NCI-H2227 treated with DMSO at 0.1 percent for 48 hours (cell line): ENCODE data around the gene XRCC5.
A peak's percentile ranks its signal among the peaks of the same experiment; 100 is the strongest.

Experiments used
- DNase-seq: peaks from one replicate; lab custom pipeline; 2025; lab: John Stamatoyannopoulos, UW

XRCC5 gene

DNA sequence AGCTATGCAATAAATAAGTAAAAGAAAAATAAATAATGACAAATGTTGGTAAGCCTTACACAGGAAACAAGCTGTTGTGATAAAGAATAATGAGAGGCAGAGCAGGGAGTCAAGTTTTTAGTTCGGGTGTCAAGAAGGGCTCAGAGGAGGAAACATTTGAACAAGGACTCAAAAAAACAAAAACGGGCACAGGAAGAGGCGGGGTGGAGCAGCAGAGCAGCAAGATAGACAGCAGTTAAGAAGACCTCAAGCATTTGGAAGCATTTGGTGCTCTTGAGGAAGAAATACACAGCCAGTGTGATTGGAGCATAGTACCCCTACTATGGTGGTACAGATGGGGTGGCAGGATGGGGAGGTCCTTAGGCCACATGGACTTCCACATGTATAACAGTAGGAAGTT, 24.6 kb upstream of the XRCC5 start:
- DNase-seq: no peak

DNA sequence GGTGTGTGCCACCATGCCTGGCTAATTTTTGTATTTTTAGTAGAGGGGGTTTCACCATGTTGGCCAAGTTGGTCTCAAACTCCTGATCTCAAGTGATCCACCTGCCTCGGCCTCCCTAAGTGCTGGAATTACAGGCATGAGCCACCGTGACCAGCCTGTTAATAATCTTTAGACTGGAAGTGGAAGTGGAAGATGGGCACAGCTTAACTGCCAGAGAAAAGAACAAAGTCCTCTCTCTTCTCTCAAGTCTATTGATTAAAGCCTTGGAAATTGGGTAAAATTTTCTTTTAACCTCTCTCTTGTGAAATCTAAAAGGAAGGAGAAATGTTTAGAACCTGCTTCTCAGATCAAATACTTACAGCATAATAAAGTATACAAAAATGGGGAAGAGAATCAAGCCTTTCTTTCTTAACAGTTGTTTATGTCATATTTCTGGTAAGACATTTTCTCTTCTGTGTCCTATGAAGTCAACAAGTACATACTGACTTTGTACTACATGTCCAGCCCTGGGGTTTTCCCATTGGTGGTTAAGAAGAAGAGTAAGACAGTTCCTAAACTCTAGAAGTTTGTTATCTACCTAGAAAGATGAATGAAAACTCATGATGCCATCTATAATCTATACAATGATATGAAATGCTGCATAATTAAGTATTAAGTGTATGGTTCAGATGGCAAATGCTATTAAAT, 22.8 kb upstream of the XRCC5 start:
- no peak for DNase-seq

DNA sequence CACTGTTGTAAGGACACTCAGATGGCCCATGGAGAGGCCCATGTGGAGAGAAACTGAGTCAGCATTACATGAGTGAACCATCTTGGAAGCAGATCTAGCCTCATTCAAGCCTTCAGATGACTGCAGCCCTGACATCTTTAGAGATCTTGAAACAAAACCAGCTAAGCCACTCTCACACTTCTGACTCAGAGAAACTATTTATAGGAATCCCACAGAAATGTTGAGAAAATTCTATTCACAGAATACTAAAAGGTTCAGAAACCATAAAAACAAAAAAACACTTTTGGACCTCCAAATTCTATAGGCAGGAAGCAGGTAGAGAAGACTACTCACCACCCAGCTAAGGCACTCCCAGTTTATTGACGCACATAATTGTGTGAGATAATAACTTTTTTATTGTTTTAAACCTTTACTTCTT, 18.8 kb upstream of the XRCC5 start:
- no peak for DNase-seq

DNA sequence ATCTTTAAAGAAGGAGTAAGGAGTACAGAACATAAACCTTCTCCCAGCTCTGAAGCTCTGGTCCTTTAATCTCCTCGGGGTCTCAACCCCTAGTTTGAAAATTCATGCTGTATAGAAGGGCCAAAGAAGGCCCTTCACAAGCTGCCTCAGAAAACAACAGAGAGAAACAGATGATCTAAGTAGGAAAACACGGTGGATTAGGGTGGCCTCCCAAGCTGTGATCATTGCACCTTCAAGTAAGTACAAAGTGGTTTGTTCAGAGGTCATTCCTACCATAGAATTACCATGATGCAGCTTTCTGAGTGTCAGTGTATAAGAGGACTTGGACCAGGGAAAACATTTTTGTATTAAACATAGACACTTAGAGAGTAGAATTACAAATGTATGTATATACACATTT, 16.5 kb upstream of the XRCC5 start:
- DNase-seq: peak; percentile 21

DNA sequence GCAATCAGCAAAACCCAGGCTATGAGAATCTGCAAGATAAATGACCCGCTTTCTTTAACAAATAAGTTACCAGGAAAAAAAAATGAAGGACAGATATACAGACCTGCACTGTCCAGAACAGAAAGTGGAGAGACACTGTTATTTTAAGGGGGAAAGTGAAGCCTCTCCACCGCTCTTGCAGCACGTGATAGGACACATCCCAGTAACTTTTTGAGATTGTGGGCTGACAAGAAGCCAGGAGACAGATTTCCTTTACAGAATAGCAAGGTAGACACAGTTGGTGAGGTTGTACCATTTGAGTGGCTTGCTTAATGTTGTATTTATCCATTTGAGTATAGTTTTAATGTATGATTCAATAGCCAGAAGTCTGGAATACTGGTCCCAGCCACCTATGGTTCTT, 14.4 kb upstream of the XRCC5 start:
- DNase-seq: no peak

DNA sequence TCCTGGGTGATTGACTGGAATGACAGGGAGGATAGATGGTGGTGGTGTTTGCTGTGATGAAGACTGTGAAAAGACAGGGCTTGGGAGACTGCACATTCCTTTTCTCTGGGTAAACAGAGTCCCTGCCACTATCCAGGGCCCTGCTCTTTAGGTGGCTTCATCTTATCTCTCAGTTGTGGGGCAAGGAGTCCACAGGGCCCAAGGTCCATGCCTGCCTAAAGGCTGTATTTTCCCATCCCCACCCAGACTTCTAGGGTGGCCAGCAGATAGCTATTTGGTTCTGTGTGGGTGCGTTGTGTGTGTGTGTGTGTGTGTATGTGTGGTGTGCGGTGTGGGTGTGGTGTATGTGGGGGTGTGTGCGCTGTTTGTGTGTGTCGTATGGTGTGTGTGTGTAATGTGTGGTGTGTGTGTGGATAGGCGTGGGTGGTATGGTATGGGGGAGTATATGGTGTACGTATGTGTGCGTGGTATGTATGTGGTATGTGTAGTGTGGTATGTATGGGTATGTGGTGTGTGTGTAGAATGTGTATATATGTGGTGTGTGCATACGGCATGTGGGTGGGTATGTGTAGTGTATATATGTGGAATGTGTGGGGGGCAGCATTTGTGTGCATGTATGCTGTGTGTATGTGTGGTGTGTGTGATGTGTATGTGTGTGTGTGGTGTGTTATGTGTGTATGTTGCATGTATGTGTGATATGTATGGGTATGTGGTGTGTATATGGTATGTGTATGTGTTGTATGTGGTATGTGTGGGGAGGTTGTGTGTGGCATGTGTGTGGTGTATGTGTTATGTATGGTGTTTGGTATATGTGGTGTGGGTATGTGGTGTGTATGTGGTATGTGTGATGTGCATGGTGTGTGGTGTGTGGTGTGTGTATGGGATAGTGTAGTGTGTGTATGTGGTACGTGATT, 10.5 kb upstream of the XRCC5 start:
- DNase-seq: no peak

DNA sequence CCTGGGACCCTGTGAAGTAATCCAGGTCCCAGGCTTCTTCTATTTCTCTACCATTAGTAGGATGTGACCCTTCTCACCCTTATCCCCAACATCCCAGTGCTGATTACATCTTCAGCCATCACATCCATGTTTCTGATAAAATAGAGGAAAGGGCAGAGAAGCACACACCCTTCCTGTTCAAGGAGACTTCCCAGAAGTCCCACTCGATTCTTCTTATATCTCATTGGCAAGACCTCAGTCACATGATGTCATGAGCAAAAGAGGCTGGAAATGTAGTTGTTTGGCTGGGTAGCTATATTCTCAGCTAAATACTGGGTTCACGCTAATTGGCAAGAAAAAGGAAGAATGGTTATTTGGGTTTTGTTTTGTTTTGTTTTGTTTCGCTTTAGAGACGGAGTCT, 8.0 kb upstream of the XRCC5 start:
- DNase-seq: no peak

DNA sequence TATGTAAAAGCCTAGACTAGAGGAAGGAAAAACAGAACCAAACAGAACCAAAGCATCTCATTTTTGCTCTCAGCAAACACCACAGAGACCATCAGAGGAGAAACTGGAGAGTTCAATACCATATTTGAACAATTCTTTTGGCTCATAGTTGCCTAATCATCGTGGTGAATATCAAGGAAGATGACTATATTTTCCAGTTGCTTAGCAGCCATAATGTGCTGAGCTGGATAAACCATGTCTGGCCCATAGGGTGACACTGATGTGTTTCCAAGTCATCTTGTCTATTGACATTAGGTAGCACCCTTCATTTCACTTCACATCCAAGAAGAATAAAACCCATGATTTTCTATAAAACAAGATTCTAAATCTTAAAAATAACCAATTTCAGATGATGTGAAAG, 5.9 kb upstream of the XRCC5 start:
- DNase-seq: no peak

DNA sequence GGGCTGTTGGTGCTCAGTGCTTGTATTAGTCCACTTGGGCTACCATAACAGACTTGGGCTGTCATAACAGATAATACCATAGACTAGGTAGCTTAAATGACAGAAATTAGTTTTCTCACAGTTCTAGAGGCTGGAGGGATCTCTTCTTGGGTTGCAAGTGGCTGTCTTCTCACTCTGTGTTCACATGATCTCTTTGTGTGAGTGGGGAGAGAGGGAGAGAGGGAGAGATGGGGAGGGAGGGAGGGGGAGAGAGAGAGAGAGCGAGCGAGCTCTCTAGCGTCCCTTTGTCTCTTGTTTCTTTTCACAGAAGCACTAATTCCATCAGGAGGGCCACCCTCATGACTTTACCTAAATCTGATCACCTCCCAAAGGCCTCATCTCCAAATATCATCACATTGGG, 4.5 kb upstream of the XRCC5 start:
- no peak for DNase-seq

DNA sequence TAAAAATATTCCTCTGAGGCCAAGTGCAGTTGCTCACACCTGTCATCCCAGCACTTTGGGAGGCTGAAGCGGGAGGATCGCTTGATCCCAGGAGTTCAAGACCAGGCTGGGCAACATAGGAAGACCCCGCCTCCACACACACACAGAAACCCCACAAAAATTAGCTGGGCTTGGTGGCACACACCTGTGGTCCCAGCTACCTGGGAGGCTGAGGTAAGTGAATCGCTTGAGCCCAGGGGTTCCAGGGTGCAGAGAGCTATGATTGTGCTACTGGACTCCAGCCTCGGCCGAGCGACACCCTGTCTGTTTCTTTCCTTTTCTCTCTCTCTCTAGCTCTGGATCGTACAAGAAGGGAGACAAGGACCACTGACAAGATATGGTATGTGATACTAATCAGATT, 1.8 kb upstream of the XRCC5 start:
- DNase-seq: no peak

DNA sequence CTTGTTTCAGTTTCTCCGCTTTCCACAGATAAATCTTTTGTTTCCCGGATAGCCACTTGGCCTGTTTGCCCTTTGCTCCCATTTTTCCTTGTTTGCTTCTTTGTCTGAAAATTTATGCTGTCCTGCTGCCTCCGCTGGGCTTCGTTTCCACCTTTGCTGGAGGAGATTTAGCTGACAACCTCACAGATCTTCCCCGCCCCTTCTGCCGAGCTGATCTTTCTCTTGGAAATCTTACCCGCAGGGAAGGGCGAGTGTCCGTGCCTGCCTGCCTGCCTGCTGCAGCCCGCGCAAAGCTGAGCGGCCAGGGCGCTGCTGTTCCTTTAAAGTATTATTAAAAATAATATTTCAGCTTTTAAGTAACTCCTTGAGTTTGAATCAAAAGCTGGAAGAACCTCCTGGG, 1.4 kb upstream of the XRCC5 start:
- DNase-seq: peak; percentile 62

DNA sequence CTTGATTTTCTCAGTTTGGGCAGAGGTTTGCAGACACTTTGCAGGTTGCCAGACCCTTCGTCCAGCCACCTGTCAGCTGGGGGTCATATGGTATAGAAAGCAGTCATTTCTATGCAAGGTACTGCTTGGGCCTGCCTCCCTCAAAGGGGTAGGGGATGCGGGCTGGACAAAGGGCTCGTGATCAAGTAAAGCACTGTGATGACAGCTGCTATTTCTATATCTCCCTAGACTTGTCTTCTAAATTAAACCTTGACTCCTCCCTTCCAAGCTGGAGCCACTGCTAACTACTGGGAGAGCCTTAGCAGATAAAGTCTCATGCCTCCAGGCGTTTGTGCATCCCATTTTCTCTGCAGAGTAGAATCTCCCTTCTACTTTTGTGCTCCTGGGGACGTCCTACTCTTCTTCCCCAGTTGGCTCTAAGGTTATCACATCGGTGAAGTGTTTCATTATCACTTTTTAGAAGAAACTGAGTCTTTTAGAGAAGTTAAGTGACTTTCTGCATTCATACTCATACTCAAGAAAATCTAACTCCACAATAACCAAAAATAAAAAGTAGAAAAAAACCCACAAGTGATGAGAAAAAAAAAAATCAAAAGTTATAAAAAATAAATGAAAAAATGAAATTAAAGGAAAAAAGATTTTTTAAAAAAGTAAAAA, 710 bp upstream of the XRCC5 start:
- DNase-seq: peak; percentile 63

DNA sequence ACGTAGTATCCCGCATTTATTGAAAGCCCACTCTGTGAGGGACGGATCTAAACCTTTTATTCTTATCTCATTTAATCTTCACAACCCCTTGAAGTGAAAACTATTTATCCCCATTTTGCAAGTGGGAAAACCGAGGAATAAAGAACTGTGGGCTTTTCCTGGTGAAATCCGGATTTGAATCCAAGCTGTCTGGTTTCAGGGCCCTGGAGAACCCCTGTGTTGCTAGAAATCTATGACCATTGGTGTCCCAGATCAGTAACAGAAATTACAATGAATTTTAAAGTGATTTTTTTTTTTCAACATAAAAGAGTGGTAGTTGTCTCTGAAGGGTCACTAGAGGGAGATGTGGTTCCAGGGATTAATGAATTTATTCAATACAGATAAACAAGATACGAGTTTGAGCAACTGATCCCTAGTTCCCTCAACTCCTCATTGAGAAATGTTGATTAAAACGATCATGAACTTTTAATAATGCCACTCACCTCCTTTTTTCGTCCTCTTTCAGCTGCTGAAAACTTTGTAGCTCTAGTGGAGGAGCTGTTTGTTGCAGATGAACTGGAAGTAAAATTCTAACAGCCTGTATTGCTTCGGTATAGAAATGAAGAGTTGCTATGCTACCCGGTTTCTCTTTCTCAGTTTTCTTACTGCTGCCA, 940 bp downstream of the XRCC5 start:
- peak; percentile 45 for DNase-seq

DNA sequence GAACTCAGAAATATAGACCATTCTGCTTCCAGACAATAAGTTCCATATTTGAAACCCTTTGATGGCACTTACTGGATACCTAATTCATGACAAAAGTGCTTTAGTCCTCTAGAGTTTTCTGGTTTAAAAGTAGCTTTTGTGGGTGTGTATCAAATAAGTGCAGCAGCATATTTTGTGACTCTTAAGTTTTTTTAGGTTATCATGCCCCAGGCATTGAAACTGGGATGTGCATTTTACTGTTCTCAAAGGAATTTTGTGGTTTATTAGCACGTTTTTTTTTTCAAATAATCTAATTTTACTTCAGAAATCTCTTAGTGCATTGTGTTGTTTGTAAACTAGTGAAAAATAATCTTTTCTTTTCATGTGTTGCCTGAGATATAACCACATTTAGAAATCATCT, 1.5 kb downstream of the XRCC5 start:
- no peak for DNase-seq

DNA sequence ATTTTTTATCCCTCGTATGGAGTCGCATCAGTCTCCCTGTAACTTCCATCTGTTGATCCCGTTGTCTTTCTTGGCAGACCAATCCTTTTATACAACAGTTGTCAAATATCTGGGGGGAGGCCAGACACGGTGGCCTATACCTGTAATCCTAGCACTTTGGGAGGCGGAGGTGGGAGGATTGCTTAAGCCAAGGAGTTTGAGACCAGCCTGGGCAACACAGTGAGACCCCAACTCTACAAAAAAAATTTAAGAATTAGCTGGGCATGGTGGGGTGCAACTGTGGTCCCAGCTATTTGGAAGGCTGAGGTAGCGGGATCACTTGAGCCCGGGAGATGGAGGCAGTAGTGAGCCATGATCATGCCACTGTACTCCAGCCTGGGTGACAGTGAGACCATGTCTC, 2.0 kb downstream of the XRCC5 start:
- no peak for DNase-seq

DNA sequence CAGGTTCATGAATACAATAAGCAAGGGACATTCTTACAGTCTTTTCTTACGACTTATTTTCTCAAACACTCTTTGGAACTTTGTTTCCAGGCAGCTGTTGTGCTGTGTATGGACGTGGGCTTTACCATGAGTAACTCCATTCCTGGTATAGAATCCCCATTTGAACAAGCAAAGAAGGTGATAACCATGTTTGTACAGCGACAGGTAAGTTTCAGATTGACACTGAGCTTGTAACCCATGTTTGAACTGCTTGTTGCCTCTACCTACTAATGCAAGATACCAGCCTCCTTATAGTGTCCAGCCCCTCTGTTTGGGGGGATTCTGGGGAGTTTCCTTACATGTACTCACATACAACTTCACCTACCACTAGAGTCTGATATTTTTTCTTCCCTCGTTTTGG, 3.8 kb downstream of the XRCC5 start:
- no peak for DNase-seq

DNA sequence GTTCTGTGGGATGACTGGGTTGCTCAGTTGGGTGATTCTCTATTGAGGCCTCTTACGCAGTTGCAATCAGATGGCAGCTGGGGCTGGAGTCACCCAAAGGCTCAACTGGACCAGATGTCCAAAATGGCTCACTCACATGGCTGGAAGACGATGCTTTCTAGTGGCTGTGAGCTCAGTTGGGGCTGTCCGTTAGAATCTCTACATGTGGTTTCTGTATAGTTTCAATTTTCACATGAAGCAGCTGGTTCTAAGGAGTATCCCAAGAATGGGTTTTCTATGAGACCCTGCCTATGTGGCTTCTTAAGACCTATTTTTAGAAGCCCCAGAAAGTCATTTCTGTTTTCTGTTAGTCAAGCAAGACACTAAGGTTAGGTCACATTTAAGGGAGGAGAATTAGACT, 4.4 kb downstream of the XRCC5 start:
- no peak for DNase-seq

DNA sequence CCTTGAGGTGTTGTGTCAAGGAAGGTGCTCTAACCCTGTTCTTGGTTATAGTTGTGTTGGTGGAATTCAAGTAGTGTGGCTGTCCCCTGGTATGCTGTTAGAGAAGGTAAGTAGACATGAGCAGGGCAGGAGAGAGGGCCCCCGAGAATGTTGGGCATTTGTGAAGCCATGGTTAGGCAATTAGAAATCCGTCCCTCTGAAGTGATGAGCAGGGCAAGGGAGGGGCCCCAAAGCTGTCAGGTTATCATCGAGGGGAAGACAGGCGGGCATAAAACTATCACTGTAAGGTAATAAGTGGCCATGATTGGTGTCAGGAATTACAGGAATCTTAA, 5.2 kb downstream of the XRCC5 start:
- no peak for DNase-seq

DNA sequence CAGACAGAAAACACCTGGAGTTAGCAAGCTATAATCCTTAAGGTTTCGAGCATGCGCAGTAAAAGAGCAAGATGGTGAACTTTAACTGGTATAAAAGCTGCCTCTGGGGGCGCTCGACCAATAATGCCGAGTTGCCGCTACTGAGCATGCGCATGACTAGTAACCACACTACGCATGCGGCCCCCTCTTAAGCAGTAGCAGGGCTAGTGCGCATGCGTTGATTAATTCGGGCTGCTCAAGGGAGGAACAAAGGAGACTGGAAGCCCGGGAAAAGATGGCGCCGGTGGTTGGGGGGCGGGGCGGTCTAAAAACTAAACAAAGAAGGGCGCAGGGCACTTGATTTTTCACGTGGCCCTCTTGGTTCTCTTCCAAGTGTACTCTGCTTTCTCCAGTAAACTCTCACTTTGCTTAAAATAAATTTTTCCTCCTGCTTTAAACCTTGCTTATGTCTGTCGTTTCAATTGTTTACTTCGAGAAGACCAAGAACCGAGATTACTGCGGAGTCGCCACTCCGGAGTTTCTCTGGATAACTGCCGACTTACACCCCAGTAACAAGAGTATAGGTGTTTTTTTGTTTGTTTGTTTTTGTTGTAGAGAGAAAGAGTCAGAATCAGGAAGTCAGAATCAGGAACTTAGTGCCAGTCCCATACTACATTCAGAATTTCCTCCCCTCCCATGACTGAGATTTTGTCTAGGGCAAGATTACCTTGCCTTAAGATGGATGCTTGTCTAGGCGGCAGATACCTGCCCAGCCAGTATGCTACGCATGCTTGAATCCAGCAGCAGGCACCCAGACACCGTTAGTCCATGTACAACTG, 5.8 kb downstream of the XRCC5 start:
- peak; percentile 100 for DNase-seq

DNA sequence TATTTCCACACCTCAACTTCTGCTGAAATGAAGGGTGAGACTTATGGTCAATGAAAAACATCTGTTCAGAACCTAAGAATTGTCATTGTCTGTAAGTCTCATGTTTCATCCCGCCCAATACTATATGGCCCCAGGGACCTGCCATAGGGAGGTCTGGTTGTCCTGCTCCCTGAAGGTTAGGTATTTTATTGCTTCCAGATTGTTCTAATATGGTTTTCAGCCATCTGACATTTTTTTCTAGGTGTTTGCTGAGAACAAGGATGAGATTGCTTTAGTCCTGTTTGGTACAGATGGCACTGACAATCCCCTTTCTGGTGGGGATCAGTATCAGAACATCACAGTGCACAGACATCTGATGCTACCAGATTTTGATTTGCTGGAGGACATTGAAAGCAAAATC, 7.3 kb downstream of the XRCC5 start:
- no peak for DNase-seq

DNA sequence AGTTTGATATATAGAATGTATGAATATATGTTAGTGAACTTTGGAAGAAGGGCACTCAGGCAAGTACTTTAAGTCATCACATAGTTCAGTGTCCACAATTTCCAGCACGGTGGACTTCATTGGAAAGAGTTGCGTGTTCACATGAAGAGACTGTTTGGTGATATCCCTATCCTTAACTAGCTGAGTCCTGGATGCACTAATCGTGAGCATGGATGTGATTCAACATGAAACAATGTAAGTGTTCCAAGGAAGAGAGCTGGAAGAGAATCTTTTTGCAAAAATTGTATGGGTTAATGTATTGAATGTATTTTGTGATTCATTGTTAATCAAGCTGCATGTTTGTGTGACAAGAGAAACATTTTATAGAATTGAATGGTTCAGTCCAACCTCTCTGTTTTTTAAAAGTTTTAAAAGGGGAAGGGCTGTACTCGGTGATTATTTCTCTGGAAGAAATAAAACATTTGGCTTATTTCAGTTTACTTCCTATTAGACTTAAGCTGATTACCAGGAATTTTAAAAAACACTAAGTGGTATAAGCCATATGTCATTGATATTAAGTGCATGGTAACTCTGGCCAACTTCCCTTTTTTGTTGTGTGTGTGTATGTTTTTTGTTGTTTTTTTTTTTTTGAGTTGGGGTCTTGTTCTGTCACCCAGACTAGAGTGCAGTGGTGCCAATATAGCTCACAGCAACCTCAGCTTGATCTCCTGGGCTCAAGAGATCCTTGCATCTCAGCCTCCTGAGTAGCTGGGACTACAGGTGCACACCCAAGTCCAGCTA, 8.6 kb downstream of the XRCC5 start:
- DNase-seq: no peak
